ENCODE results near the gene COX6B2.

DNA sequence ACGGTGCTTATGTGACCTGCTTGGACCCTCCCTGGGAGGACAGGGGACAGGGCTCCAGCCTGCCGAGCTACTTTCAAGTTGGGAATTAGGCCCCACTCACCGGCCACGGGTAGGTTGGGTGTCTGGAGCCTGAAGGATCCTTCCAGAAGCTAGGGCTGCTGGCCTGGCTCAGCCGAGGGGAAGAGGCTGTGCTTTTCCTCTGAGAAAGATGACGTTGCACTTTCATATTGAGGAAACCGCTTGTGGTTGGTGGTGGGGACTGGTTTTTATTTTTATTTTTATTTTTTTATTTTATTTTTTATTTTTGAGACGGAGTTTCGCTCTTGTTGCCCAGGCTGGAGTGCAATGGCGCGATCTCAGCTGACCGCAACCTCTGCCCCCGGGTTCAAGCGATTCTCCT, 29.3 kb downstream of the COX6B2 start, which contains the start of gene TMEM150B:
- TF ChIP-seq, protein P1, sequence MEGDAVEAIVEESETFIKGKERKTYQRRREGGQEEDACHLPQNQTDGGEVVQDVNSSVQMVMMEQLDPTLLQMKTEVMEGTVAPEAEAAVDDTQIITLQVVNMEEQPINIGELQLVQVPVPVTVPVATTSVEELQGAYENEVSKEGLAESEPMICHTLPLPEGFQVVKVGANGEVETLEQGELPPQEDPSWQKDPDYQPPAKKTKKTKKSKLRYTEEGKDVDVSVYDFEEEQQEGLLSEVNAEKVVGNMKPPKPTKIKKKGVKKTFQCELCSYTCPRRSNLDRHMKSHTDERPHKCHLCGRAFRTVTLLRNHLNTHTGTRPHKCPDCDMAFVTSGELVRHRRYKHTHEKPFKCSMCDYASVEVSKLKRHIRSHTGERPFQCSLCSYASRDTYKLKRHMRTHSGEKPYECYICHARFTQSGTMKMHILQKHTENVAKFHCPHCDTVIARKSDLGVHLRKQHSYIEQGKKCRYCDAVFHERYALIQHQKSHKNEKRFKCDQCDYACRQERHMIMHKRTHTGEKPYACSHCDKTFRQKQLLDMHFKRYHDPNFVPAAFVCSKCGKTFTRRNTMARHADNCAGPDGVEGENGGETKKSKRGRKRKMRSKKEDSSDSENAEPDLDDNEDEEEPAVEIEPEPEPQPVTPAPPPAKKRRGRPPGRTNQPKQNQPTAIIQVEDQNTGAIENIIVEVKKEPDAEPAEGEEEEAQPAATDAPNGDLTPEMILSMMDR (IDR thresholded peaks at IDR 0.05 in 8 of 11, conservative IDR thresholded peaks at IDR 0.05 in 3 of 11) = no peak
- peak; percentile 9 to 35 (median 15) for TF ChIP-seq POLR2AphosphoS5 (IDR thresholded peaks at IDR 0.05)

Measured in spleen (tissue), 7 donors.